GM18520 (cell line): ENCODE measurements around the gene TBC1D16.

Experiments
- ATAC-seq: cut with Tn5 transposase; IDR thresholded peaks from one replicate; pipeline ENCODE4 v1.9.1; 2021; ENCODE audit not compliant: unreplicated experiment

TBC1D16 gene

GRCh38 chr17:79952901-79953300 is 82.8 kb downstream of the TBC1D16 start:
- no peak for ATAC-seq

- no peak for ATAC-seq
These were observed 83.3 kb downstream of the TBC1D16 start for GRCh38 chr17:79952265-79952877.

- ATAC-seq, result no peak
These were observed 84.1 kb downstream of the TBC1D16 start for GRCh38 chr17:79951361-79952264.

GRCh38 chr17:79950751-79951150 is 84.9 kb downstream of the TBC1D16 start:
- ATAC-seq, result no peak

- ATAC-seq, result no peak
These were observed 85.4 kb downstream of the TBC1D16 start for GRCh38 chr17:79950306-79950705.

- ATAC-seq, result no peak
These were observed 85.9 kb downstream of the TBC1D16 start for GRCh38 chr17:79949656-79950209.

GRCh38 chr17:79948945-79949655 is 86.6 kb downstream of the TBC1D16 start:
- no peak for ATAC-seq

GRCh38 chr17:79948406-79948944 is 87.2 kb downstream of the TBC1D16 start:
- ATAC-seq, result no peak

- ATAC-seq, result no peak
These were observed 88.2 kb downstream of the TBC1D16 start for GRCh38 chr17:79947351-79948031.

- ATAC-seq, result no peak
These were observed 89.1 kb downstream of the TBC1D16 start for GRCh38 chr17:79946352-79947231.

- ATAC-seq, result no peak
These were observed 89.9 kb downstream of the TBC1D16 start for GRCh38 chr17:79945591-79946255.

- no peak for ATAC-seq
These were observed 90.8 kb downstream of the TBC1D16 start for GRCh38 chr17:79944821-79945391.

- no peak for ATAC-seq
These were observed 91.3 kb downstream of the TBC1D16 start for GRCh38 chr17:79944251-79944812.

GRCh38 chr17:79943347-79944241 is 92.1 kb downstream of the TBC1D16 start:
- no peak for ATAC-seq

- no peak for ATAC-seq
These were observed 92.9 kb downstream of the TBC1D16 start for GRCh38 chr17:79942591-79943346.

- no peak for ATAC-seq
These were observed 93.7 kb downstream of the TBC1D16 start for GRCh38 chr17:79942011-79942405.
